Measurements from ENCODE around the gene EIF4G3.
"Not testable (repeated sequence)": the region's sequence is repeated elsewhere in the genome, so short reads cannot be mapped to it uniquely, and the experiment has no call there.

The EIF4G3 gene

GRCh38 chr1:20947409-20947808 is 229.3 kb downstream of the EIF4G3 start:
- no peak for DNase-seq (ENCODE audit: low read depth)

- DNase-seq (ENCODE audit: low read depth) = no peak
Observed at GRCh38 chr1:20936621-20937020, 240.1 kb downstream of the EIF4G3 start.

GRCh38 chr1:20936216-20936615 is 240.5 kb downstream of the EIF4G3 start:
- no peak for DNase-seq (ENCODE audit: low read depth)

DNA sequence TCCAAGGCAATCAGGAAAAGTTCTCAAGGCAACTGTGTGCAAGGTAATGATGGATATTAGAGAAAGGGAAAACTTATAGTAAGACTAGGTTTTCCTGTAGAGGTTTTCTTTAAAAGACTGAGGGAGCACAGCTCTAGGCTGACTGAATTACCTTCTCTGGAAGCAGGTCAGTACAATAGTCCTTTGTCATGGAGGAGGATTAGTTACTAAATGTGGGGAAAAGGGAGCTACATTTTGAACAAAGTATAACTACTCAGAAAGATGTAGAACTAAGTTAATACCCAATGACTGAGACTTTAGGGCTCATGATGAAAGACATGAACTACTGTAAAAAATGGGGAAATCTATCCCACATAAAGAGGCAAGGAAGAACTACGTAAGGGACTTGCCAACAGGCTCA is 241.0 kb downstream of the EIF4G3 start:
- no peak for DNase-seq (ENCODE audit: low read depth)

GRCh38 chr1:20932437-20932977 is 244.2 kb downstream of the EIF4G3 start:
- DNase-seq (ENCODE audit: low read depth) = no peak

GRCh38 chr1:20931930-20932436 is 244.7 kb downstream of the EIF4G3 start:
- no peak for DNase-seq (ENCODE audit: low read depth)

DNA sequence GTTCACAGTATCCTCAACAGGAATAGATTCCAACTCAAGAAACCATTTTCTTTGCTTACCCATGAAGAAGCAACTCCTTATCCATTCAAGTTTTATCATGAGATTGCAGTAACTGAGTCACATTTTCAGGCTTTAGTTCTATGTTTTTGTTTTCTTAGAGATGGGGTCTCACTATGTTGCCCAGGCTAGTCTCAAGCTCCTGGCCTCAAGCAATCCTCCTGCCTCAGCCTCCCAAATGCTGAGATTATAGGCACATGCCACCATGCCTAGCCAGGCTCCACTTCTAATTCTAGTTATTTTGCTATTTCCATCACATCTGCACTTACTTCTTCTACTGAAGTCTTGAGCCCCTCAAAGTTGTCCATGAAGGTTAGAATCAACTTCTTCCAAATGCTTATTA is 246.3 kb downstream of the EIF4G3 start:
- DNase-seq (ENCODE audit: low read depth) = no peak

DNA sequence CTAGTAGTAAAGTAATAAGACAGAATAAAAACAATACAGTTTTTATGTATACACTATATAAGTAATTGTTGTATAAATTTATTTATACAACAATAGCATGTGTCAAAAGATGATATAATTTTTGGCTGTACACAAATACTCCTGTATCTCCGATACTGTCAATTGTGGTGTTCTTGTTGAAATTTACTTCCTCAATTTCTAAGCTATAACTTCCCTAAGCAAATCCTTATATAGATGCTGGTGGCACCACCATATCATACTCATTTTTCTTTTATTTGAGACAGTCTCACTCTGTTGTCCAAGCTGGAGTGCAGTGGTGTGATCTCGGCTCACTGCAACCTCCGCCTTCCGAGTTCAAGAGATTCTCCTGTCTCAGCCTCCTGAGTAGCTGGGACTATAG is 248.6 kb downstream of the EIF4G3 start:
- DNase-seq (ENCODE audit: low read depth) = no peak

- no peak for DNase-seq (ENCODE audit: low read depth)
Observed at GRCh38 chr1:20921285-20921684, 255.4 kb downstream of the EIF4G3 start.

- no peak for DNase-seq (ENCODE audit: low read depth)
Observed at GRCh38 chr1:20913242-20913641, 263.5 kb downstream of the EIF4G3 start.

GRCh38 chr1:20907526-20907925 is 269.2 kb downstream of the EIF4G3 start:
- not testable (repeated sequence) for DNase-seq (ENCODE audit: low read depth)

DNA sequence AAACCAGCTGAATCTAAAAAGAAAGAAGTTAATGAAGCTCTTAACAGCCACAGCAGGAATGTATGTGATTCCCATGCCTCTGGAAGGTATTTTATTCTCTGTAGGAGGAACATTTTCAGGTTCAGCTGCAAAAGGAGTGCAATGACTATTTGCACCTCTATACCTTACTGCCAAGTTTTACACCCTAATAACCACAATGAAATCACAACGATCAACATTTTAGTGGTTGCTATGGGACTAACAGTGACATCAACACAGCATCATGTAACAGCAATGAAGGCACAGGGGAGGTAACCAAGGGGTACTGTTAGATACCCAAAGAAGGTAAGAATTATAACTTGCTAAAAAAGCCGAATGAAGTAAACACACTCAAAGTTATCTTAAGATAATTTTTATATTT is 273.3 kb downstream of the EIF4G3 start:
- DNase-seq (ENCODE audit: low read depth) = no peak

DNA sequence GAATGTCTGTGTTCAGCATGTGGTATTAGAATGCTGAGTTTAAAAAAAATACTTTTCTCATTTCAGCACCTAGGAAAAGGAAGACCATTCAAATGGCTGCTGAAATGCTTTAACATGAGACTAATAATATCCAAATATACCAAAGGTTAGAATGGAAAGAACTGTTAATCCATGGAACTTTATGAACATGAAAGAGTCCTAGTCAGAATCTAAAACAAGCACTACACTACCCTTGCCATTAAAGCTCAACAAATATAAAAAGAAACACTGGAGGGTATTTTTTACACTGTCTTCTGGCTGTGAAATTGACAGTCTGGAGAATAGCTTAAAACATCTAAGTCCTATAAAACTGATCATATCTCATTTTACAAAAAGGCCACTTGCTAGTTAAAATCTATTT is 276.6 kb downstream of the EIF4G3 start:
- DNase-seq (ENCODE audit: low read depth) = no peak

DNA sequence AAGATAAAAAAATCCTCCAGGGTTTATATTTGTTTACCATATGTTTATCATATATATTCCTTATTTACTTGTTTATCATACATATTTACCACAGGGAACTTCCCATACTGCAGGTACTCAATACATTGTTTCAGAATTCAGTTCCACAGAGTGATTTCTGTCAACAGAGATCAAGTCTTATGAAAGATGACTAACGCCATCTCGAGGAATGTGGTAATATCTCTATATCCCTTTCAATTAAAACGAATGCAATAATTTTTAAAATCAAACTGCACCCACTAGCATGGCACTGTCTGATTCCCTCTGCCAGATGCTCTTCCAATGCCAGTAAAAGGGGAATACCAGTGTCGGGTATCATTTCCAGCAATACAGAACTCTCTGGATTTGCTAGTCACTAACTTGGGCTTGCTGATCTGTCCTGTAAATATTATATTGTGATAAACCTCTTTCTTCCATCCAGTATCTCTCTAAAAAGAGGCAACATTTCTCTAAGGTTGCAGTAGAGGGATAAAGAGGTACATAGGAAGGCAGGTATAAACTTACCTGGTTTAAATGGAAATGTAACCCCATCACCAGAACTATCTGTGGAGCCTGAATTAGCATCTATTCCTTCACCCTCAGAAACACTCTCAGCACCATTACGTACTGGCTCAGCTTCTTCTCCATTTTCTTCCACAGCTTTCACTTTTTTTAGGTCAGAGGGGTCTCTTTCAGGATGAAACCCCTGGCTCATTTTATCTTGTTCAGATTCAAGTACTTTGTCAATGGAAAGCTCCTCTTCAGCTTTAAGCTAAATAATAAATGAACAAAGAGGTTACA is 277.3 kb downstream of the EIF4G3 start:
- no peak for DNase-seq (ENCODE audit: low read depth)

GRCh38 chr1:20896826-20897225 is 279.9 kb downstream of the EIF4G3 start:
- DNase-seq (ENCODE audit: low read depth) = no peak

DNA sequence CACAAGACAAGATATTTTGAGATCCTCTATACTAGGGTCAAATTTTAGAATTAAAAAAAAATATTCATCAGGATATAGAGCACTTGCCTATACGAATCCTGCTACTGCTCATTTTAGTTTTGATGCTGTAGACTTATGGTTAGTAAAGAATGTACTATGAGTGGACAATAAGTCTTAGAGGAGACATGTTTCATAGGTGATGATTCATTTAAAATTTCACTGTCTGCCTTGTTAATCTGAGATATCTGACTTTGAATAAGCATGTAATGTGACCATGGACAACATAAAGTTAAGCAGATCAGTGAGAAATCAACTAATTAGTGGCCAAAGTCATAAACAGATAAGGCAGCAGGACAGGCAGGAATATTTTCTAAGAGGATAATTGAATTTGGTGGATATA is 282.8 kb downstream of the EIF4G3 start:
- no peak for DNase-seq (ENCODE audit: low read depth)

DNA sequence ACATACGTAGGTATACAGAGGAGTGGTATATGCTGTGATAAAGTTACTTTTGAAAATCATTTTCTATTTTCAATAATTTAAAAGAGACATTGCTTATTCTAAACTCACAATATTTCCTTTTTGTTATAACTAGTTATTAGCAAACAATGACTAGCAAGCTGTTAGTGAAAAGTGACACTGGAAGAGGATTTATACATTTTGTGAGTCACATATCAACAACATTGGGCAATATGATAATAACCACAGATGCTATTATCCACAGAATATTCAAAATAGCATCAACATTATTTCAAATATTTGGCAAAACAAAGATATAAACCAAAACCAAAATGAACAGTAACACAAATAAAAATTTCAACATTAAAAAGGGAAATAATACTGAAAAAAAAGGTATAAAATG is 285.6 kb downstream of the EIF4G3 start:
- DNase-seq (ENCODE audit: low read depth) = no peak

DNA sequence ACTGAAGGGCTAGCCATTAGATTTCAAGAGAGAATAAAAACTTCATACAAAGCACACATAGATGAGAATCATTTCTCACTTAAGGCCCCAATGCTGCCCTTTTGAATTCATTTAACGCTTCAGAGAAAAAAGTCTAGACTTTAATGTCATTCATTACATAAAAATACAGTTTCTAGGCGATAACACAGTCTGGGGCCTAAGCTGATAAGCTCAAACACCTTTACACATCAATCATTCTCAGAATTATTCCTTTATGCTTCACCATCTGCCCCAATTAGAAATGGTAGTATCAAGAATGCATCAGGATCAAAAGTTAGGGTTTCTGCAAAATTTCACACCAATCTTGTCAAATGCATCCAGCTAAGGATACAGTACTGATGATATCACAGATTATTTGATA is 289.5 kb downstream of the EIF4G3 start:
- DNase-seq (ENCODE audit: low read depth) = no peak

GRCh38 chr1:20885121-20885520 is 291.6 kb downstream of the EIF4G3 start:
- DNase-seq (ENCODE audit: low read depth) = no peak

GRCh38 chr1:20884513-20884912 is 292.2 kb downstream of the EIF4G3 start:
- no peak for DNase-seq (ENCODE audit: low read depth)

DNA sequence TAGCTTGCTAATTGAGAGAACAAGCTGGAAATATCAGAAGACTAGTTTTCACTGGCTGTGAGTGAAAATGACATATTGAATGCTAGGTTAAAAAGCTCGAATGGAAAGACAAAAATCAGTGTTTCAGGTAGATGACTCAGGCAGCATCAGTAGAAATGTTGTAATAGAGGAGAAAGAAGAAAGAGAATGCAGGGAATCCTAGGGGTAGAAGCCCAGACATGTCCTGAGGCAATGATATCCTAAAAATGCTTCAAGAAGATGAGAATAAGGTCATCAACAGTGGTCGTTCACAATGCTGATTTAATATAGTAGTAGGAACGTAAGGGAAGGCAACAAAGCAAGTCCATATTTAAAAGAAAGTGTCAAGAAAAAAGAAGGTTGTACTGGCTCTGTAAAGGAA is 292.9 kb downstream of the EIF4G3 start:
- DNase-seq (ENCODE audit: low read depth) = no peak

DNA sequence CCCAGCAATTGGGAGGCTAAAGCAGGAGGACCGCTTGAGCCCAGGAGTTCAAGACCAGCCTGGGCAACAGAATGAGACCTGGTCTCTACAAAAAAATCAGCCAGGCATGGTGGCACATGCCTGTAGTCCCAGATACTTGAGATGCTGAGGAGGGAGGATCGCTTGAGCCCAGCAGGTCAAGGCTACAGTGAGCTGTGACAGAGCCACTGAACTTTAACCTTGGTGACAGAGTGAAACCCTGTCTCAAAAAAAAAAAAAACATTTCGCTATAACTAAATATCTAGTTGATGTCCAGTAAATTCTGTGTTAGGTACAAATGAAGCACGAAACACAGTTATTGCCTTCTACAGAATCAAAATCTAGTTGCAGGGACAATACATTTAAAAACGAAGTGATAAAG is 293.9 kb downstream of the EIF4G3 start:
- DNase-seq (ENCODE audit: low read depth) = no peak

GRCh38 chr1:20878799-20879198 is 297.9 kb downstream of the EIF4G3 start:
- no peak for DNase-seq (ENCODE audit: low read depth)
